H7 (cell line): Measurements from ENCODE around the gene CACNB2. TPM values are rescaled to one million over a fixed set of nuclear protein-coding genes. Genes with fewer than 3 reads are reported as not detected.
"Not testable (repeated sequence)": the region's sequence is repeated elsewhere in the genome, so short reads cannot be mapped to it uniquely, and the experiment has no call there.

Experiments
- DNase-seq: peaks from one replicate; pipeline ENCODE4 v3.0.0; 2012
- H3K27me3 ChIP-seq: 2 replicates; pipeline ENCODE4 v1.6.0; 2011; ENCODE audit warnings: mild to moderate bottlenecking, low read length; ENCODE audit not compliant: control insufficient read depth, insufficient read depth
- H3K36me3 ChIP-seq: replicated peaks from 2 replicates; pipeline ENCODE4 v1.5.1; 2011; ENCODE audit warnings: low read length; ENCODE audit not compliant: control insufficient read depth, insufficient read depth
- H3K4me3 ChIP-seq: 2 replicates; pipeline ENCODE4 v1.5.1; 2011; ENCODE audit warnings: low read depth, mild to moderate bottlenecking, control low read depth, low read length, moderate library complexity; ENCODE audit not compliant: insufficient read depth
- total RNA-seq: library from RNA; depleted of rRNA; stranded (reverse); fragments of >200 nt; shearing (Covaris generic); gene quantifications from 2 replicates; pipeline ENCODE4 v1.2.3, GENCODE V29; 2014

The CACNB2 gene
- total RNA-seq, 1 experiment from 2014 or later: 1.0 TPM

DNA sequence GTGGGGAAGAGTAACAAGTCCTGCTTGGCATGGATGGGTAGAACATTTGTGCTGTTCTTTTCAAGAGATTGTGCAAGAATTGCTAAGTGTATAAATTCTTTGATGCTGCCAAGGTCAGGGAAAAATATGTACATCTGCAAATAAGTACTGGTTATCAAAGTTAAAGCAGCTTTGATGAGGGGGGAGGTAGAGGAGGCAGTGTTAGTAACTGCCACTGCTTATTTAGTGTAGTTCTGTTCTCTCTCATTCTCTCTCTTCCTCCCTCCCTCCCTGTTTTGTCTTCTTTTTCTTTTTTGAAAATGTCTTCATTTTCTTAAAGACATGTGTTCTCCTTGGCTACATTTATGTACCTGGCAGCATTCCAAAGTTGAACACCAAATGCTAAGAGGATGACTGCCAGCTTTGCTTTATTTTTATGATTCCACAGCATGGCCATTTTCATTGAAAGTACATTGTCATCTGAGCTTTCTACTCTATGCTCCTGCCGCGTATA is 18.6 kb downstream of the CACNB2 start:
- no peak for DNase-seq
- H3K36me3 ChIP-seq: no peaks in the 10 kb centered on the region
- H3K27me3 ChIP-seq: no peaks in the 10 kb centered on the region
- no peak overlapping the region for H3K4me3 ChIP-seq

DNA sequence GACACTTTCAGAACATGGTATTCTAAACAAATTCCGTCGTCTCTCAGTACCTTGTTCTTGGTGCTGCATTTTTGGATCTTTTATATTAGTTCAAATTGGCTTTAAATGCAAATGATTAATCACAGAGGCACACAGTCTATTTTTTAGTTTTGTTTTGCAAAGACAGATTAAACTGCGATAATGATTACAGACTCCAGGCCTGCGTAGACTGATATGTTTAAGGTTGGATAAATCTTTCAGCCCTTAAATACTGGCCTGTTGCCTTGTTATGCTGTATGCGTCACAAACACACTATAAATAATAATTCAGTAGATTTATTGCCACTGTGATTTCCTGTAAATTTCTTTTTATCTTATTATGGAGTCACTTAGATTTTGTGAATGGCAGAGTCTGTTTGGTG is 19.3 kb downstream of the CACNB2 start:
- Histone ChIP-seq H3K36me3 (no peaks in the 10 kb centered on the region), H3K27me3 (no peaks in the 10 kb centered on the region), H3K4me3 (no peak overlapping the region)
- DNase-seq: no peak

- H3K27me3 ChIP-seq: no peaks in the 10 kb centered on the region
- DNase-seq: no peak
- H3K36me3 ChIP-seq: no peaks in the 10 kb centered on the region
- H3K4me3 ChIP-seq: no peak overlapping the region
Observed at GRCh38 chr10:18162021-18162627, 21.9 kb downstream of the CACNB2 start.

- no peak overlapping the region for H3K4me3 ChIP-seq
- DNase-seq: no peak
- H3K27me3 ChIP-seq: no peaks in the 10 kb centered on the region
- H3K36me3 ChIP-seq: no peaks in the 10 kb centered on the region
Observed at GRCh38 chr10:18164093-18164492, 23.9 kb downstream of the CACNB2 start.

DNA sequence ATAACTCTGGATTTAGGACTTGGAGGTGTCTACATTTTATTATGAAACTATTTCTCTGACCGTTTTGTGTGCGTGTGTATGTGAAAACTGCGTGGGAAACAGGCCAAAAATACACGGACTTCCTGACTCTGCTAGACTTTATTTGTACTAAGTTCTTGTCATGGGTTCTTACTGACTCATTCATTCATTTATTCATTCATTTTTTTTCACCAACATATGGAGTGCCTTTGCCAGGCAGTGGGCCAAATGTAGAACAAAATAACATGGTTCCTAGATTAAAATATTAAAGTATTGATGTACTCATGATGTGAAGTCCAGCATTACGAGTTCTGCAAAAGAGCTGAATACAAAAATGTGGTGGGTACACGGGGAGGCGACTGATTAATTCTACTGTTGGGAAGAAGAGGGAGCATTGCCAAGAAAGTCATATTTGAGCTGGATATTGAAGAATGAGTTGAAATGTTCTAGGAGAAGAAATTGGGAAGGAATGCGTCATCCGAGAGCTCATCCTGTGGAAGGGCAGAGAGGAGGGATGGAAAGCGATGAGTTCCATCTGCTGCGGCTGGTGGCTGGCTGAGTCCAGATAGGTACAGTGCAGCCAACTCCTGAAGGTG is 24.6 kb downstream of the CACNB2 start:
- H3K4me3 ChIP-seq: no peak overlapping the region

GRCh38 chr10:18178854-18179483 is 38.7 kb downstream of the CACNB2 start:
- H3K27me3 ChIP-seq: no peaks in the 10 kb centered on the region
- H3K36me3 ChIP-seq: no peaks in the 10 kb centered on the region
- no peak overlapping the region for H3K4me3 ChIP-seq
- DNase-seq: no peak

More for the DNA sequence above, 24.6 kb downstream of the CACNB2 start:
- DNase-seq: no peak
- Histone ChIP-seq H3K36me3 (no peaks in the 10 kb centered on the region), H3K27me3 (no peaks in the 10 kb centered on the region)

DNA sequence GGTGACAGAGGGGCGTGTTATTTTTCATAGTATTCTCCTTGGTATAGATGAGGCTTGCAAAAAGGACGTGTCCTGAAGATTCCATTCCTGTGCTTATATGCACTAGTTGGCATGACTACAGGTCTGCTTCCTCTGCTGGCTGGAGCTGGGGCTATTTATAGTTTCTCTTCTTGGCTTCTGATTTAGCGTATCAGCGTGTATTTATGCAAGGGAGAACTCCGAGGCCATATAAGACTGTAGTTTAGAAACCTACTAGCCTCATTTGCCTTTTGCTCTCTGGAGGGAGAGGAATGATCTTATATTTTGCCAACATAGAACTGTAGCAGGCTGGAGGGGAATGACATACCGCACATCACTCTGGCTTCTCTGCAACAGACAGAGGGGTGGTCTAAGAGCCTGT is 39.7 kb downstream of the CACNB2 start:
- DNase-seq: no peak
- no peaks in the 10 kb centered on the region for H3K36me3 ChIP-seq
- no peak overlapping the region for H3K4me3 ChIP-seq
- H3K27me3 ChIP-seq: no peaks in the 10 kb centered on the region

- H3K36me3 ChIP-seq, H3K4me3 ChIP-seq, H3K27me3 ChIP-seq, DNase-seq: not testable (repeated sequence)
Observed at GRCh38 chr10:18181382-18181781, 41.2 kb downstream of the CACNB2 start.

DNA sequence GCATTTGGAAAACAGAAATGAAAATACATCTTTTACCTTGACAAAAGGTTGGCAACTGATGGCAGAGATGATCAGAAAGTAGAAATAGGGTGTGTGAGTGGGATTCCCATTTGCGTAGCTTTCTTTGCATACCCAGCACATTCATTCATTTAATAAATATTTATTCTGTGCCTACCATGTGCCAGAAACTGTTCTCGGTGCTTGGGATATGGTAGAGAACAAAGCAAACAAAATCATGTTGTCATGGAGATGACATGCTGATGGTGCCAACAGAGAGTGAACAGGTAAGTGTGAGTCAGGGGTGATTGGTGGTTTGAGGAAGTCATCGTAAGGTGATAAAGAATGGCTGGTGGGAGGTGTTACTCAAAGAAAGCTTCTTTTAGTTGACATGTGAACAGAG is 45.4 kb downstream of the CACNB2 start:
- DNase-seq: no peak
- no peak overlapping the region for H3K4me3 ChIP-seq
- H3K36me3 ChIP-seq: no peaks in the 10 kb centered on the region
- no peaks in the 10 kb centered on the region for H3K27me3 ChIP-seq

DNA sequence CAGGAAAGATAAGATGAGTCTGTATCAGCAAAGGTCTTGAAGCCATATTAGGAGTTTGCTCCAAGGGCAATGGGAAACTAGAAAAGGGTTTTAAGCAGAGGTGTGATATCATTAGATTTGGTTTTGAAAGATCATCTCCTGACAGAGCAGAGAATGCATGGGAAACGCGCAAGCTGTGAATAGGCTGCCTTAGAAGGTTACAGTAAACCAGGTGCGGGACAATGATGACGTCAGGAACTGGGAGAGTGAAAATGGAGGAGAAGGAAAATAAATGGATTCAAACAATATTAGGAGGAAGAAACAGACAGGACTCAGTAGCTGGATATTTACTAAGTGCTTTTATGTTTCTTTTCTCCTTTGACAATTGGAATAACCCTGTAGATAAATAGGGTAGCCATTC is 50.6 kb downstream of the CACNB2 start:
- DNase-seq: no peak
- Histone ChIP-seq H3K27me3 (no peaks in the 10 kb centered on the region), H3K4me3 (no peak overlapping the region), H3K36me3 (no peaks in the 10 kb centered on the region)

- DNase-seq: no peak
- Histone ChIP-seq H3K36me3 (no peaks in the 10 kb centered on the region), H3K4me3 (no peak overlapping the region), H3K27me3 (no peaks in the 10 kb centered on the region)
Observed at GRCh38 chr10:18194634-18195033, 54.4 kb downstream of the CACNB2 start.

GRCh38 chr10:18195060-18195799 is 55.0 kb downstream of the CACNB2 start:
- H3K36me3 ChIP-seq: no peaks in the 10 kb centered on the region
- DNase-seq: no peak
- H3K27me3 ChIP-seq: no peaks in the 10 kb centered on the region

DNA sequence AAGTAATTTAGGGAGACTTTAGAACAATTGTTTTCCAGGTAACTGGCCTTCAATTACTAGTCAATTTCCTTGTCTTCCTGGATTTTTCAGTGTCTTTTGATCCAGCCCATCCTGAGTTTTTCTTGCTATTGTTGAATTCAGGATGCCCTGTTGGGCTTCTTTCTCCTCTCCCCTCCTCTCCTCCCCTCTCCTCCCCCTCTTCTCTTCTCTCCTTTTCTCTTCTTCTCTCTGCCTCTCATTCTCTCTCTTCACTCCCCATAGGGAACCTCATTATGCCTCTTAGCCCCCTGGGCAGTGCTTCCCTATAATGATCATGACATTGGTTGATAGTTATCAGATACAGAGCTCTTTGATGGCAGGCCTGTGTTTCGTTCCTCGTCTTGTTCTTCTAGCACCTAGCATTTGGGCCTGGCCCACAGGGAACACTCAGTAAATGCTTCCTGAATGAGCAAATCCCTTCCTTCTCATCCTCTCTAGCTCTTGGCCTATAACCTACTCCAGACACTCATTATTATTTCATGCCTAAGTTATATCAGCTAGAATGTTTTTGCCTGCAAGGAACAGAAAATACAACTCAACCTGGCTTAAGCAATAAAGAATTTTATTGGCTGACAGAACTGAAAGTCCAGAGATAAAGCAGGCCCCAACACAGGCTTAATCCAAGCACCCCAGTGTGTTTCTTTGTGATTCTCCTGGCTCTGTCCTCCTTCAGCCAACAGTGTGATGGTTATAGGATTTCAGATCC is 56.8 kb downstream of the CACNB2 start:
- H3K27me3 ChIP-seq: no peaks in the 10 kb centered on the region
- no peak for DNase-seq
- H3K36me3 ChIP-seq: no peaks in the 10 kb centered on the region
- H3K4me3 ChIP-seq: no peak overlapping the region

More at GRCh38 chr10:18195060-18195799, 55.0 kb downstream of the CACNB2 start:
- no peak overlapping the region for H3K4me3 ChIP-seq

DNA sequence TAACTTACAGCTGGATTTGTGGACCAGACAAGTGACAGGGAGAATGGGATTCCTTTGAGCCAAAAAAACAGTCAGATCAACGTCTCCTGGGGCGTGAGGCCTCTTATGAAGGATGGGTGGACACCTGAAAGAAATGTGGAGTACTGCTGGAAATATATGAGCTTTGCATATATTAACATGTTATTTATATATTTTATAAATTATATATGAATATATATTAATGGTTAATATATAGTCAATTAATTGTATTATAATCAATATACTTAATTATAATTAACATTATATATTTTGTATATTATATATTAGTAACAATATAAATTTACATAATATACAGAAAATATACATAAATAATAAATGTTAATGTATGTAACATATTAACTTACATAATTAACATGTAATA is 57.5 kb downstream of the CACNB2 start:
- H3K4me3 ChIP-seq: no peak overlapping the region
- no peak for DNase-seq
- no peaks in the 10 kb centered on the region for H3K27me3 ChIP-seq
- H3K36me3 ChIP-seq: no peaks in the 10 kb centered on the region
